ENCODE results near the gene TULP3.

The TULP3 gene

DNA sequence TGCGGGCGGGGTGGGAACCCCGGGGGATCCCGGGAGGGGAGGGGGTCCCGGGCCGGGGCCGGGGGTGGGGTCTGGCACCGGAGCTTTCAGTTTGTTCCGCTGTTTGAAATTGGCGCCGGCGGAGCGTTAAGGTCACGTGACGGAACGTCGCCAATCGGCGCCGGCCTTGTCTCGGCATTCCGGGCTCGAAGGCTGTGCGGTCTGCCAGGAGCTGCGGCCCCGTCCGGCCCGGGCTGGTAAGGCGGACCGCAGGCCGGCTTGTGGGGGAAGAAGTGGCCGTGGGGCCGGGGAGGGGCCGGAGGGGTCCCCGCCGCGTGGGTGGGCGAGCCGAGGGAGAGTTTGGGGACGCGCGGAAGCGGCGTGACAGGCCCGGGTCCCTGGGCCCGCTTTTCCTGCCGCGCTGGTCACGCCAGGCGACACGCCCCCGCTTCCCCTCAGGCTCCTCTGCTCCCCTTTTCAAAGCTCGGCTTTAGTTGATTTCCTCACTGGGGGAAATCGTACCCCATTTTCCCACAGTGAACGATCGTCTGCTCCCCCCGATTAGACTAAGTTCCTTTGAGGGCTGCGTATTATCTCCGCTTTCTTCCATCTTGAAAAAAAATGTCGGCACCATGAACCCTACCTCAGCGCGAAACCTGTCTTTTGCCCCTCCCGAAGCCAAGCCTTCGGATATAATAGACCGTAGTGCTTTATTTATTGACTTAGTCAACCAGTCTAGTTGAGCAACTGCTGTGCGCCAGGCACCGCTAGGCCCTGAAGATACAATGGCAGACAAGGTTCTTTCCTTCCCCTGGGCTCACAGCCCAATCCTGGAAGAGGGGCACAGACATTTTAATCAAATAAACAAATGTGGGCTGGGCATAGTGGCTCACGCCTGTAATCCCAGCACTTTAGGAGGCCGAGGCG is 13.4 kb upstream of the TULP3 start, which contains the start of the genes FOXM1 and RHNO1:
Gene FOXM1, minus strand, starts transcription at position 128 of the 906 bp plus-strand sequence. CDS start 2,696 bp downstream, outside the sequence.
Gene RHNO1, plus strand, starts transcription at position 177 of the 906 bp plus-strand sequence. CDS start 8,144 bp downstream, outside the sequence.
- peak; percentile 93 for DNase-seq (ENCODE audit: low read depth)

DNA sequence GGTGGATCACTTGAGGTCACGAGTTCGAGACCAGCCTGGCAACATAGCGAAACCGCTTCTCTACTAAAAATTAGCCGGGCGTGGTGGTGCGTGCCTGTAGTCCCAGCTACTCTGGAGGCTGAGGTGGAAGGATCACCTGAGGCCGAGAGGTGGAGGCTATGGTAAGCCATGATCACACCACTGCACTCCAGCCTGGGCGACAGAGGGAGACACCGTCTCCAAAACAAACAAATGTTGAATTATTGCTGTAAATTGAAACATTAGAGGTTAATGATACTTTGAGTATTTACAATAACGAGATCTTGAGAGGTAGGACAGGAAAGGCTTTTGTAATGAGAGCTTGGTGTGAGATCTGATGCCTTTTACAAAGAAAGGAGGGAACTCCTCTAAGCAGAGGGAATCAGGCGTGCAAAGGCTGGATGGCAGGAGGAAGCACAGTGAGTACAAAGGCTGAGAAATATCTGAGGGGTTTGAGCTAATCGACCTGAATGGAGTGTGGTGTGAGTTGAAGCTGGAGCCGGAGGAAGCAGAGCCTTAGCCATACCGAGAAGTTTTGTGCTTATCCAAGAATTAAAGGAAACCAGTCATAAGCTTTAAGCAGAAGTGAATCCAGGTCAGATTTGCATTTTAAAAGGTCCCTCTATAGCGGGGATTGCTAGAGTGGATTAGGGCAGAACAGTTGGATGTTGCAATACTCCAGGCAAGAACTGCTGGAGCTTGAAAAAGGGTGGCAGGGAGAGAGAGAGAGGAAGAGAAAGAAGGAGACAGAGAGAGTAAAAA is 12.5 kb upstream of the TULP3 start:
- DNase-seq (ENCODE audit: low read depth): no peak

DNA sequence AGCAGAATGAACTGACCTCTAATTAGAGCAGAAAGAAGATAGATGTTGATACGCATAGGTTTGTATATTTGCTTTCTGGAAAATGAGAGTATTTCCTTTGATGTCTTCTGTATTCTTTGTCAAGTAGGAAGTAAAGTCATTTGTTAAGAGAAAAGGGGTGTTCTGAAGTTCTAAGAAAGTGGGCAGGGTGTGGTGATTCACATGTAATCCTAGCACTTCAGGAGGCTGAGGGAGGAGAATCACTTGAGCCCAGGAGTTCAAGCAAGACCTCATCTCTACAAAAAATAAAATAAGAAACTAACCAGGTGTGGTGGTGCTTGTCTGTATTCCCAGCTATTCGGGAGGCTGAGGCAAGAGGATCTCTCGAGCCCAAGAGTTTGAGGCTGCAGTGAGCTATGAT is 10.8 kb upstream of the TULP3 start:
- no peak for DNase-seq (ENCODE audit: low read depth)

DNA sequence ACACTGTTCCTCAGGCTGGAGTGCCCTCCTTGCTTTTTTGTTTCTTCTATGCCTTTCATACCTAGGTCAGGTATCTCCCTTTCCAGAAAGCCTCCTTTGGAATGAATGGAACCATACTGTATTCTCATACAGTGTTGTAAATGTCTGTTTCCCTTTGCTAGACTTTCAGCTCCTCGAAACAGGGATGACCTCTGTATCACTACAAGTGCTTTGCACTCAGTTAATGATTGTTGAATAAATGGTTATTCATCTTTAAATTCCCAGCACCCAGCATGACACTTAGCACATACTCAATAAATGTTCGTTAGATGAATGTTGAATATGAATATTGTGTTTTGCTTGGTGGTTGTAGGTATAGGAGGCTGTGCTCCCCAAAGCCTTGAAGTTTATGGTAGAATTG is 5.9 kb upstream of the TULP3 start:
- no peak for DNase-seq (ENCODE audit: low read depth)

DNA sequence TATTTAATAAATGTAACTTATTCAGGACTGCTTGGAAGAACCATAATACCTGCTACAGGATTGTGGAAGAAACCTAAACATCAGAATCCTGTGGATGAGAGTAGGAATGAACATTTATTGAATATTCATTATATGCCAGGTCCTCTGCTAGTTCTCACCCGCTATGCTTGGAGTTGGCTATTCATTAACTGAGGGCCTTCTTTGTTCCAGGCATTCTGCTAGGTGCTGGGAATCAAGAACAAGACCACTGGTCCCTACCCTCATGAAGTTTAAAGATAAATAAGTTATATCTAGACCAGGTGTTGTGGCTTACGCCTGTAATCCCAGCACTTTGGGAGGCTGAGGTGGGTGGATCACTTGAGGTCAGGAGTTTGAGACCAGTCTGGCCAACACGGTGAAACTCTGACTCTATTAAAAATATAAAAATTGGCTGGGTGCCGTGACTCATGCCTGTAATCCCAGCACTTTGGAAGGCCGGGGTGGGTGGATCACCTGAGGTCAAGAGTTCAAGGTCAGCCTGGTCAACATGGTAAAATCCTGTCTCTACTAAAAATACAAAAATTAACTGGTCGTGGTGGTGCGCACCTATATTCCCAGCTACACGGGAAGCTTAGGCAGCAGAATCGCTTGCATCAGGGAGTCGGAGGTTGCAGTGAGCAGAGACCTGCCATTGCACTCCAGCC is 3.8 kb upstream of the TULP3 start:
- DNase-seq (ENCODE audit: low read depth): no peak

DNA sequence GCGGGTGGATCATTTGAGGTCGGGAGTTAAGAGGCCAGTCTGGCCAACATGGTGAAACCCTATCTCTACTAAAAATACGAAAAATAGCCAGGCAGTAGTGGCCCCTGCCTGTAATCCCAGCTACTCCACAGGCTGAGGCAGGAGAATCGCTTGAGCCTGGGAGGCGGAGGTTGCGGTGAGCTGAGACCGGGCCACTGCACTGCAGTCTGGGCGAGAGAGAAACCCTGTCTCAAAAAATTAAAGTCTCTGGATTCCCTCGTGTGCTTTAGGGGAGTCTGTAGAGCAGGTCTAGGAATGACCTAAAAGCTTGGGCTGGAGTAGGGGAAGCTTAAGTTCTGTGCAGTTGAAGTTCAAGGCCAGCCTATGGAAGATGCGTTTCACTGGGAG is 697 bp upstream of the TULP3 start:
- no peak for DNase-seq (ENCODE audit: low read depth)

DNA sequence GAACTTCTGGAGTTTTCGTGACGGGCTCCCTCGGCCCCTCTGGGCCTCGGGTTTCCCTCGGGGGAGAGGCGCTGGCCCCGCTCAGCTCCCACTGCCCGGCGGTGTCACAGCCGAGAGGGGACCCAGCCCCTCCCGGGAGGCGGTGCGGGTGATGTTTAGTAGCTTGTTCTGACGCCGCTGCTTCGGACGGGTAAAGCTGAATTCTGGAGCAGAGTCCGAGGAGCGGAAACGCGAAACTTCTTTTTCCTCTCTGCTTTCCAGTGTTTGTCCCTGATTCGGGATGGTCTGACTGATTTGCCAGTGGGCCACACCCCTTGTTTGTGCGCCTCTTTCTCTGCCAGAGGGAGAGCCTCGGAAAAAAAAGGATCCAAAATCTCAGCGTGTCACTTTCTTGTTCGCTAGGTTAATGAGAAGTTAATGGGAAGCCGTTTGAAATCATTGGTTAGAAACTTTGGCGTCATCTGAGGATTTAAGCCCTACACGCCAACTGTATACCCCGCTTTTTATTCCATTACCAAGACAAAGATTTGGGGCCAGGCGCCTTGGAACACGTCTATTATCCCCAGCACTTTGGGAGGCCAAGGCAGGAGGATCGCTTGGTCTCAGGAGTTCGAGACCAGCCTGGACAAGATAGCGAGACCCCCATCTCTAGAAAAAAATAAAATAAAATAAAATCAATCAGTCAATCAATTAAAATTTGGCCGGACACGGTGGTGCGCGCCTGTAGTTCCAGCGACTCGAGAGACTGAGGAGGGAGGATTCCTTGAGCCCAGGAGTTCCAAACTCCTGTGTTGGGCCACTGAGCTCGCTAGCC is 756 bp downstream of the TULP3 start:
- peak; percentile 79 for DNase-seq (ENCODE audit: low read depth)

DNA sequence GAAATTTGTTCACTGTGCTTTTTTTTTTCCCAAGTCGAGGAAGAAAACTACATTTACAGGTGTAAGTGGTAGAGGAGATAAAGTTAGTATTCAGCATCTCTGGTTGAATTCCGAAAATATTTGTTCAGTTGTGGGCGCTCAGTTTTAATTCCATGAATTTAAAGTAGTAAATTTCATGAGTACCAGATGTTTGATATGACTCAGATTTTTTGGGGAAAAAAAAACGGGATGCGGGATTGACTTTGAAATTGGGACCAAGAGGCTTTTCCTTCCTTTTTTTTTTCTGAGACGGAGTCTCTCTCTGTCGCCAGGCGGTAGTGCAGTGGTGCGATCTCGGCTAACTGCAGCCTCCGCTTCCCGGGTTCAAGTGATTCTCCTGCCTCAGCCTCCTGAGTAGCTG is 1.6 kb downstream of the TULP3 start:
- DNase-seq (ENCODE audit: low read depth): peak; percentile 46

DNA sequence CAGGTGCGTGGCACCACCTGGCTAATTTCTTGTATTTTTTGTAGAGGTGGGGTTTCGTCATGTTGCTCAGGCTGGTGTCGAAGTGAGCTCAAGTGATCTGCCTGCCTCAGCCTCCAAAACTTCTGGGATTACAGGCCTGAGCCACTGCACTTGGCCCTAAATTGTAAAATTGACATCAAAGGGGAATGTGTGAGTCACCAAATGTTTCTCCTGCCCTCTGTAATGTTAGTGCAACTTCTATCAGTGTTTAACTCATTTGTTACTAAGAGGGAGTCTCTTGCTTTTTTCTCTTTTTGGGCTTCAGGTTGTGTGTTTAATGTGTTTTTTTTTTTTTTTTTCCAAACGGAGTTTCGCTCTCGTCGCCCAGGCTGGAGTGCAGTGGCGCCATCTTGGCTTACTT is 2.3 kb downstream of the TULP3 start:
- DNase-seq (ENCODE audit: low read depth): peak; percentile 85

DNA sequence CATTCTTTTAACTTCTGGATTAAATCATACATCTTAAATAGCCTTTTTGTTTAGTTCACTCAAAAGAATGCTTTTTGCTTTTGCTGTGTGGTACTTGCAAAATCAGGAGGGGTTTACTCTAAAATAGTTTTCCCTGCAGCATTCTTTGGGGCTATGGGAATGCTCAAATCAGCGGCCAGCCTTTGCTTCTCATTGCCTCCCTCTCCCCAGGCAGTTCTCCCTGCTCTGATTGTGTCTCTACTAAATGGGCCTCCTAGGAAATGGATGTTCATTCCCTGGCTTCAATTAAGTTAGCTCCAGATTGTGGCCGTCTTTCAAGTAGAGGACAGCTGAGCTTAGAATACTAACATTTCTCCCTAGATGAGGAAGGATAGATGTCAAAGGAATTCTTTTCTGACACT is 4.4 kb downstream of the TULP3 start:
- DNase-seq (ENCODE audit: low read depth): peak; percentile 6

DNA sequence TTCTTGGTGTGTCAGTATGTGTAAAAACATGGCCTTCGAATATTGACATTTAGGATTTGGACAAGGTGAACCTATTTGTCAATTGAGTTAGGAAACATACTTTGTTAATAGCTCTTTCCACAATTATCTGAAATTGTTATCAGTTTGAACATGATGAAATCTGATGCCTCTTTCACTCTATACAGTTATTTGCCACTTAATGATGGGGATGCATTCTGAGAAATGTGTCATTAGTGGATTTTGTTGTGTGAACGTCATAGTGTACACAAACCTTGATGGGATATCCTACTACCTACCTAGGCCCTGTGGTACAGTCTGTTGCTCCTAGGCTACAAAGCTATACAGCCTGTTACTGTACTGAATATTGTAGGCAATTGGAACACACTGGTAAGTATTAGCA is 4.8 kb downstream of the TULP3 start:
- DNase-seq (ENCODE audit: low read depth): peak; percentile 57

DNA sequence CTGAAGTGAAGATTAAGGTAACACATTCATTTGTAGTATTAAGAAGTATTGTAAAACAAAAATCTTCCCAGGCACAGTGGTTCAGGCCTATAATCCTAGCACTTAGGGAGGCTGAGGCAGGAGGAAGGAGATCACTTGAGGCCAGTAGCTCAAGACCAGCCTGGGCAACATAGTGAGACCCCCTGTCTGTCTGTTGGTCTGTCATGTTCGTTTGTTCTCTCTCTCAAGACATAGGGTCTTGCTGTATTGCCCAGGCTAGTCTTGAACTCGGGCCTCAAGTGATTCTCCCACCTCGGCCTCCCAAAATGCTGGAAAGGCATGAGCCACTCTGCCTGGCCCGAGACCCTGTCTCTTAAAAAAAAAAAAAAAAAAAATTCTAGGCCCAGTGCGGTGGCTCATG is 6.7 kb downstream of the TULP3 start:
- no peak for DNase-seq (ENCODE audit: low read depth)

DNA sequence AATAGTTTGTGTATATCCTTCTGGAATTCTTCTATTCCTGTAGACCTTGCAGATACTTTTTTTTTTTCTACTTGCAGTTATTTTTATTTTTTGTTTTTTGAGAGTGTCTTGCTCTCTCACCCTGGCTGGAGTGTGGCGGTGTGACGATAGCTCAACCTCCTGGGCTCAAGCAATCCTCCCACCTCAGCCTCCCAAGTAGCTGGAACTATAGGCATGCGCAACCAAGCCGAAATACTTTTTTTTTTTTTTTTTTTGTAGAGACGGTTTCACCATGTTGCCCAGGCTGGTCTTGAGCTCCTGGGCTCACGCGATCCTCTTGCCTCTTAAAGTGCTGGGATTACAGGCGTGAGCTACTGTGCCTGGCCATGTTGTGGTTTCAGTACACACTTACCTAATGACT is 10.0 kb downstream of the TULP3 start:
- DNase-seq (ENCODE audit: low read depth): no peak

DNA sequence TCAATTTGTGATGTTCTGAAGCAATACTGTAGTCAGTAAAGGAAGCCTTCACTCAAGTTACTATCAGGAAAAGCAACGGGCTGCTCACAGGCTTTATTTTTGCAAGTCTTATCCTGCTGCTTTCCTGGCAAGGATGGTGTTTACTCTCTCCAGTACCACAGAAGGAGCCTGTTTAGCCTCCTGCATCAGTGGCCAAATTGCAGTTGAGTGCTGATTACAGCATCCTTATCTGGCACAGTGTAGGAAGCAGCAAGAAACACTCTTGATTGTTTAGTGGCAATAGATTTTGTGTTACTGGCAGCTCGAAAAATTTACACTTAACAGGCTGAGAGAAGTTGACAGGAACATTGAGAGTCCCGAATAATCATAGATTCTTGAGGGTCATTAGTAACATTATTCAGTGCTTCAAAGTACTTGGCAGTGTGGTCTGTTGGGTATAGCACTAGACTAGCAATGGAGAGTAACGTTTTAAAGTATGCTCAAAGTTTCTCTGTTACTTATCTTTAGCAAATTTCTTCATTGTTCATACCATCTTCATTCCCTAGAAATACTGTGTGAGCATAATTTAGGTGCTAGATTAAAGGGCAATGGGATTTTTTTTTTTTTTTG is 11.7 kb downstream of the TULP3 start:
- DNase-seq (ENCODE audit: low read depth): no peak

DNA sequence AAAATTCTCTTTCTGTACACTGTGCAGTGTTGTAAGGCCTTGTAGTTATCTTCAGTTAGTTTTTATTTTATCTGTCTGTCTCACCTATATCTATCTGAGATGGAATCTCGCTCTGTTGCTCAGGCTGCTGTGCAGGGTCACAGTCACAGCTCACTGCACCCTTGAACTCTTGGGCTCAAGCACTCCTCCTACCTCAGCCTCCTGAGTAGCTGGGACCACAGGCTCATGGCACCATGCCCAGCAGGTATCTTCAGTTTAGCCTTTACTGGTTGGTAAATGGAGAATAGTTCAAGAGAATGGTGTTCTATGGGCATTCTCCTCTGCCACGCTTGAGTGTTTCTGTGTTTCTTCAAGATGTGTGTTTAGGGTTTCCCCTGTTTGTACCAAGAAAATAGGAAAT is 13.6 kb downstream of the TULP3 start:
- DNase-seq (ENCODE audit: low read depth): no peak

DNA sequence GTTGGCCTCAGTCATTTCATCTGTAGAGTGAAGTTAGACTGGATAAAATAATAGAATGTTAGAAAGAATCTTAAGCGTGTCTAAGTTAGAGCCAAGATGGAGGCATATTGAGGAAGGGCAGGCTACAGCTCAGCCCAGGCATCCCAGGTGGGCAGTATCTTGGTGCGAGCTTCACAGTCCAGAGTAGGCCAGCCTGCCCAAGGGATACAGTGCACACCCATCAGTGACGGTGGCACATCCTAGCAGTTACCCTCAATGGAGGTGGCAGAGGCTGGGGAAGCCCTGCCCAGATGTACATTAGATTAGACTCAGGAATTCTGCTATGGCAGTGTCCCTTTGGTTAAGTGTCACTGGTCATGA is 21.5 kb downstream of the TULP3 start:
- DNase-seq (ENCODE audit: low read depth): no peak

DNA sequence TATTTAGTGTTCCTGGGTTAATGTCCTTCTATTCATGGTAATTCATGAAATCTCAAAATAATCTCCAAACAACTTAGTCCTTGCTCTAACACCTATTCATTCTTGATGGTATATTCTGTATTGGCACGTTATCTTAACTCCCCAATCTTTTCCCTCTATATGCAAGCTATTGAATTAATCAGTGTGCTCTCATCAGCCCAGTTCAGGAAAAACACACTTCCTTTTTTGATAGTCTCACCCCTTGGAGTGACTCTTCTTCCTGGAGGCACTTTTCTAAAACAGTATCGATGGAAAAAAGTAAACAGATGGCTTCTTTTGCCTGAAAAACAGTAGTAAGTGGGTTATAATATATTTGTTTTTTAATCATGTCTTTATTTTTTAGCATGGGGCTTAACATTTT is 28.6 kb downstream of the TULP3 start:
- no peak for DNase-seq (ENCODE audit: low read depth)

DNA sequence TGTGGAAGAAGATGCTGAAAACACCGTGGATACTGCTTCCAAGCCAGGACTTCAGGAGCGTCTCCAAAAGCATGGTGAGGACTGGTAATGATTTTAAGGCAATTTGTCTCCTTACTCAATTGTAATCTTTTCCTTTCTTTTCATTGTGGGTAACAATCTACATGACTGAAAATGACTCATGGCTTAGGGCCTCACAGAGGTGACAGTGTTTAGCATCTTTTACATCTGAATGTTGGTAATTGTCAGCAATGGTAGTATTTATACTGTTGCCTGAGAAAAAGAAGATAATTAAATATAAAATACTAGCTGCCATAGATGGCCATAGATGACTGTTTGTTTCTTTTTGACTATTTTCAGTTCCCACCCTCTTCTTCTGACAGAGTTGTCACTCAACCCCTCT is 31.6 kb downstream of the TULP3 start:
- peak; percentile 56 for DNase-seq (ENCODE audit: low read depth)

DNA sequence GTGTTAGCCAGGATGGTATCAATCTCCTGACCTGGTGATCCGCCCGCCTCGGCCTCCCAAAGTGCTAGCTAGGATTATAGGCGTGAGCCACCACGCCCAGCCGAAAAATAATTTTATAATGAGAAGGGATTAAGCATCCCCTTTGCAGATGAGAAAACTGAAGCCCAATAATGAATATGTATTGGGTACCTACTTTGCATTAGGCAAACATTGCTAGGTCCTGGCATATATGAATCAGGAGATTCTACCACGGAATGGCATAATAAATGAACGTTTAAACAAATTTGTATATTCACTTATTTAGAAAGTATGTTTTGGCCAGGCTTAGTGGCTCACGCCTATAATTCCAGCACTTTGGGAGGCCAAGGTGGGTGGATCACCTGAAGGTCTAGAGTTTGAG is 32.4 kb downstream of the TULP3 start:
- DNase-seq (ENCODE audit: low read depth): no peak

DNA sequence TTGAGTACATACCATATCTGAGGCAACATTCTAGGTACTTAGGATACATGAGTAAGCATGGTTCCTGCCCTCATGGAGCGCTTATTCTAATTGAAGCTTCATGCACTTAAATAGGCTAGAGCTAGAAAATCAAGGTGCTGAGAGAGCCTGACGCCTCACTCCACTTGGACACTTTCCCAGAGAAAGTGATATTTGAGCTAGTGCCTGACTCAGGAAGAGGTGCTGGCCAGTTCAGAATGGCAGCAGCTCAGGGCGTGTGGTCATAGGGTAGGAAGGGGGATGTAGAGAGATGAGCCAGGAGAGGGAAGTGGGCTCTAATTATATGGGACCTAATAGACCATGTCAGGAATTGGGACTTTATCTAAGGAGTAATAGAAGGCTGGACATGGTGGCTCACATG is 33.3 kb downstream of the TULP3 start:
- DNase-seq (ENCODE audit: low read depth): peak; percentile 36

DNA sequence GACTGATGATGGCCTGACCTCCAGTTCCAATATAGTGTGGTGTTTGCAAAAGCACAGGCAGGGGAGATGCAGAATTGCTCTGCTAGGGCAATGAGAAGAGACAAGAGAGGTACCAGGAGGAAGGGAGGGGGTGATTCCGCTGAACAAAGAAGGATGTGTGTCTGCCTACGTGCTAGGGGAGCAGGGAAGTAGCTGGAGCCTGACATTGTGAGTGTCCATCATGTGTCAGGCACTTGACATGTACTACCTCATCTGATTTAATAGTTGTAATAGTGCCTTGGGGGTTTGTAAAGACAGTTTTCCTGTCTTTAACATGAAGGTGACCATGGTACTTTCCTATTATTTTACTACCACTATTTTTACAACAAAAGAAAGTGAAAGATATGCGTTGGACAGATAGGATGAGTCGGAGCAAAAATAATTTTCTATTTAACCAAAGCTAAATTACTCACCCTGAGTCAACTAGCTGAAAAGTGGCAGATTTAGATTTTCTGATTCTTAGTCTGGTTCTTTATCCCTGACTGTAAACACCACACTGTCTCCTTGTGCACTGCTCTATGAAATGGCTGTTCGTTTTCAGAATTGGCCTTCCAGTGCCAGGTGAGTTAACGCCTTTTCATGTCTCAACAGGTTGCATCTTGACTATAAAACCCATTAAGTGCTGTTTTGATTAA is 34.8 kb downstream of the TULP3 start:
- DNase-seq (ENCODE audit: low read depth): peak; percentile 76
